HEK293 (cell line): Measurements from ENCODE around the gene PTPRN2.

Experiments
- EGR2 ChIP-seq: fragments of 450-650 bp; formaldehyde crosslinking; IDR thresholded peaks from 2 replicates; pipeline ENCODE4 v1.5.1; 2016; ENCODE audit warnings: low read depth, missing biosample characterization, missing genetic modification characterization
- KLF16 ChIP-seq: fragments of 450-650 bp; formaldehyde crosslinking; IDR thresholded peaks from 2 replicates; pipeline ENCODE4 v1.5.1; 2017; ENCODE audit warnings: missing biosample characterization, missing genetic modification characterization
- KLF7 ChIP-seq: fragments of 450-650 bp; formaldehyde crosslinking; IDR thresholded peaks from 2 replicates; pipeline ENCODE4 v1.5.1; 2016; ENCODE audit warnings: missing biosample characterization, missing genetic modification characterization, borderline replicate concordance
- YY1 ChIP-seq: fragments of 450-650 bp; formaldehyde crosslinking; IDR thresholded peaks from 2 replicates; pipeline ENCODE4 v1.5.1; 2018; ENCODE audit warnings: missing biosample characterization, missing genetic modification characterization
- ZBTB1 ChIP-seq: fragments of 450-650 bp; formaldehyde crosslinking; IDR thresholded peaks from 2 replicates; pipeline ENCODE4 v1.5.1; 2016; ENCODE audit warnings: missing biosample characterization, missing genetic modification characterization
- ZNF558 ChIP-seq: fragments of 450-650 bp; formaldehyde crosslinking; IDR thresholded peaks from 2 replicates; pipeline ENCODE4 v1.5.1; 2016; ENCODE audit warnings: missing biosample characterization, missing genetic modification characterization
- ZNF561 ChIP-seq: fragments of 450-650 bp; IDR thresholded peaks from 2 replicates; pipeline ENCODE4 v1.5.1; 2018; ENCODE audit warnings: missing biosample characterization, missing genetic modification characterization, borderline replicate concordance
- ZNF776 ChIP-seq: fragments of 450-650 bp; formaldehyde crosslinking; IDR thresholded peaks from 2 replicates; pipeline ENCODE4 v1.5.0; 2017; ENCODE audit warnings: missing biosample characterization, missing genetic modification characterization, borderline replicate concordance
- ZNF777 ChIP-seq: fragments of 450-650 bp; formaldehyde crosslinking; IDR thresholded peaks from 2 replicates; pipeline ENCODE4 v1.5.1; 2017; ENCODE audit warnings: missing biosample characterization, missing genetic modification characterization, borderline replicate concordance
- TF ChIP-seq, protein P1 (sequence below): fragments of 450-650 bp; formaldehyde crosslinking; IDR thresholded peaks from 2 replicates; pipeline ENCODE4 v1.5.1; 2016; ENCODE audit warnings: missing biosample characterization, missing genetic modification characterization
- TF ChIP-seq, protein P2 (sequence below): IDR thresholded peaks from 2 replicates; pipeline ENCODE4 v1.6.1; 2011; ENCODE audit warnings: mild to moderate bottlenecking, low read depth, low read length, borderline replicate concordance

DNA sequence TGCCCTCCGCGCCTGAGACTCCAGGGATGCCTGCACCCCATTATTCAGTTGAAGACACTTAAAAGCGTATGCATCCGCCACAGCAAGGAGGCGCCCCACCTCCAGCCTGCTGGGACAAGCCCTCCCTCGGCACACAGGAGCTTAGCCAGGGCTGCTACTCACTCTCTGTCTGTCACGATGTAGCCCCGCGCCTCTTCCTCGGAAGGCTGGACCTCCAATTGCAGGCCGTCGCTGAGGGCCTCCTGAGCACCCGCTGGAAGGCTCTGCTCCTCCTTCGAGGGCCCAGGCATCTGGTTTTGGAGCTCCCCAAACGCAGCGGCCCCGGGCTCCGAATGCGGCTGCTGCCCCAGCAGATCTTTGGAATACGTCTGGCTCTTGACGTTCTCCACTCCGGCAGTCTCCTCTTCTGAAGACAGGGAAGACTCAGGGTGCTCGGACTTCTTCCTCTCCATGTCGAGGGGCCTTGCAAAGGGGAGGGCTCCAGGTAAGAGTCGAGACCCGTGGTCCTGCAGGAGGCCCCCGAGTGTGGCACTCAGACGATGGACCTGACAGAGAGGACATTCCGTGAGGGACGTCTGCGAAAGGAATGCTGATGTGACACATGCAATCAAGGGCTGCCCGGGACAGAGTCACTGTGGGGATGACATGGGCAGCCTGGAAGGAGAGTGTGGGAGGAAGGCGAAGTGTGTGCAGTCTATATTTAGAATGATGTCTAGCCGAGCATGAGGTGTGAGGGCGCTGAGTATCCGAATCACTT, 453.9 kb downstream of the PTPRN2 start:
- no peak for TF ChIP-seq EGR2 (tag by site-specific recombination)
- TF ChIP-seq KLF7 (tag by site-specific recombination), result no peak
- no peak for TF ChIP-seq ZNF777
- no peak for TF ChIP-seq ZNF558 (tag by site-specific recombination)
- TF ChIP-seq, protein P1, sequence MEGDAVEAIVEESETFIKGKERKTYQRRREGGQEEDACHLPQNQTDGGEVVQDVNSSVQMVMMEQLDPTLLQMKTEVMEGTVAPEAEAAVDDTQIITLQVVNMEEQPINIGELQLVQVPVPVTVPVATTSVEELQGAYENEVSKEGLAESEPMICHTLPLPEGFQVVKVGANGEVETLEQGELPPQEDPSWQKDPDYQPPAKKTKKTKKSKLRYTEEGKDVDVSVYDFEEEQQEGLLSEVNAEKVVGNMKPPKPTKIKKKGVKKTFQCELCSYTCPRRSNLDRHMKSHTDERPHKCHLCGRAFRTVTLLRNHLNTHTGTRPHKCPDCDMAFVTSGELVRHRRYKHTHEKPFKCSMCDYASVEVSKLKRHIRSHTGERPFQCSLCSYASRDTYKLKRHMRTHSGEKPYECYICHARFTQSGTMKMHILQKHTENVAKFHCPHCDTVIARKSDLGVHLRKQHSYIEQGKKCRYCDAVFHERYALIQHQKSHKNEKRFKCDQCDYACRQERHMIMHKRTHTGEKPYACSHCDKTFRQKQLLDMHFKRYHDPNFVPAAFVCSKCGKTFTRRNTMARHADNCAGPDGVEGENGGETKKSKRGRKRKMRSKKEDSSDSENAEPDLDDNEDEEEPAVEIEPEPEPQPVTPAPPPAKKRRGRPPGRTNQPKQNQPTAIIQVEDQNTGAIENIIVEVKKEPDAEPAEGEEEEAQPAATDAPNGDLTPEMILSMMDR (tag by site-specific recombination), result no peak
- TF ChIP-seq YY1, result no peak
- TF ChIP-seq, protein P2, sequence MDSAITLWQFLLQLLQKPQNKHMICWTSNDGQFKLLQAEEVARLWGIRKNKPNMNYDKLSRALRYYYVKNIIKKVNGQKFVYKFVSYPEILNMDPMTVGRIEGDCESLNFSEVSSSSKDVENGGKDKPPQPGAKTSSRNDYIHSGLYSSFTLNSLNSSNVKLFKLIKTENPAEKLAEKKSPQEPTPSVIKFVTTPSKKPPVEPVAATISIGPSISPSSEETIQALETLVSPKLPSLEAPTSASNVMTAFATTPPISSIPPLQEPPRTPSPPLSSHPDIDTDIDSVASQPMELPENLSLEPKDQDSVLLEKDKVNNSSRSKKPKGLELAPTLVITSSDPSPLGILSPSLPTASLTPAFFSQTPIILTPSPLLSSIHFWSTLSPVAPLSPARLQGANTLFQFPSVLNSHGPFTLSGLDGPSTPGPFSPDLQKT, result no peak
- TF ChIP-seq ZNF561 (tag by site-specific recombination), result no peak
- TF ChIP-seq ZBTB1, result no peak
- TF ChIP-seq KLF16 (tag by site-specific recombination), result no peak
- TF ChIP-seq ZNF776 (tag by site-specific recombination), result no peak
